ENCODE measurements around the gene CRAMP1. TPM values are rescaled to one million over a fixed set of nuclear protein-coding genes. Genes with fewer than 3 reads are reported as not detected.

CRAMP1 gene
- total and polyA plus RNA-seq, 2 of the 8 experiments (the other 6 are each of a cell fraction or from before 2014, with no cell fraction given) = 19.2 to 23.2 TPM

DNA sequence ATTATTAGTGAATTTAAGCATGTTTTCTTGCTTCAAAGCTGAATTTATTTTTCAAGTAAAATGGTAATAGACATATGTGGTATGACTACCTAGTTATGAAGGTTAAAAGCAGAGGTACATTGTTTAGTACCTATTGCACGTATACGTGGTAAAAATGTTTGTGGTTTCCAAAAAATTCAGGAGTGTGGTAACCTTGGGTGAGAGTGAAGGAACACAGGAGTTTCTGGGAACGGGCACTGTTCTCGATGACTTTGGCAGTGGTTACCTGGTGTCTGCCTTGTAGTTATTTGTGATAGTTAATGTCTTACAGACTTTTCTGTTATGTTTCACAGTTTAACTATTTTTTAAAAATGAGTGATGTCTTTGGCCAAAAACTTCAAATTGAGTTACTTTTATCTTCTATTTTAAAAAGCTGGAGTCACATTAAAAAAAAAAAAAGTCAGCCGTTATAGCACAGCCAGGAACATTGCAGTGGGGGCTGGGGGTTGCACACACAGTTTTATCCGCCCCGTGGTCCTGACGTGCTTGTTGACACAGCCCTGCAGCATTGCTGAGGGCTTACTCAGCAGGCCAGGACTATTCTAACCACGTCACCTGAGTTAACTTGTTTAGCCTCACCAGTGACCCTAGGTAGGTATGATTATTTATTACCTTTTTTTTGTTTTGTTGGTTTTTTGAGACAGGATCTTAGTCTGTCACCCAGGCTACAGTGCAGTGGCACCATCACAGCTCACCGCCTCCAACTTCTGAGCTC is 76.8 kb downstream of the CRAMP1 start:
- POLR2A ChIA-PET (ENCODE audit: partially characterized antibody) = interaction anchor here (1.3 kb wide), 1 partner anchor 11 kb away, joined by 4 read pairs; the partner anchor contains the start of gene JPT2
- no peak overlapping the region for H3K18ac ChIP-seq (ENCODE audit: extremely low read depth, low read length)
- no peak overlapping the region for H3K4me3 ChIP-seq (ENCODE audit: extremely low read depth in 1 of 4, insufficient read depth in 2 of 4, low read depth in 3 of 4, low read length in 4 of 4)
- H3K27ac ChIP-seq (ENCODE audit: low read depth, low read length) = no peak overlapping the region
- no peak overlapping the region for H2BK5ac ChIP-seq (ENCODE audit: low read depth, low read length)
- H3K4me1 ChIP-seq (replicated peaks in 1 of 4; ENCODE audit: control insufficient read depth in 3 of 4, insufficient read depth in 4 of 4, low read length in 3 of 4) = no peaks in the 10 kb centered on the region
- peaks cover 18 to 95% of the 10 kb centered on the region in 2 experiments for H3K79me2 ChIP-seq (ENCODE audit: control insufficient read depth in 1 of 2, insufficient read depth in 2 of 2, low read length in 2 of 2)
- no peak overlapping the region for H2AFZ ChIP-seq (ENCODE audit: low read length)
- H3K79me1 ChIP-seq (ENCODE audit: low read depth, low read length) = peaks cover 11% of the 10 kb centered on the region
- no peak overlapping the region for H2BK120ac ChIP-seq (replicated peaks; ENCODE audit: low read depth, low read length)
- WGBS, 2 experiments (ENCODE audit: extremely low coverage in 1 of 2, insufficient coverage in 1 of 2, insufficient read length in 1 of 2, insufficient replicate concordance in 2 of 2, low coverage in 1 of 2, low lambda C conversion rate in 2 of 2, missing lambda C conversion rate in 1 of 2) = 92% methylated on average over 10 of the region's 10 CpGs; no CpG with 5 or more reads in 1 of the 2 experiments
- H3K4me2 ChIP-seq (ENCODE audit: insufficient read depth in 1 of 2, low read depth in 2 of 2, low read length in 2 of 2) = no peak overlapping the region
- no peak overlapping the region for H4K91ac ChIP-seq (replicated peaks; ENCODE audit: insufficient read length, low read length)
- DNase-seq (ENCODE audit: low read depth in 1 of 2, low spot score in 2 of 2) (no peak), FAIRE-seq (no peak)
- no peak overlapping the region for H2BK20ac ChIP-seq (ENCODE audit: low read length)
- H2BK12ac ChIP-seq (ENCODE audit: low read depth, low read length) = no peak overlapping the region
- no peak overlapping the region for H3K56ac ChIP-seq (replicated peaks; ENCODE audit: insufficient read length, low read depth, low read length)
- no peaks in the 10 kb centered on the region for H3K9me3 ChIP-seq (ENCODE audit: insufficient read depth in 2 of 2, low read depth in 1 of 2, low read length in 1 of 2)
- TF ChIP-seq RXRA (IDR thresholded peaks at IDR 0.05; ENCODE audit: insufficient read depth, low read depth, low read length) (no peak), ASH2L (IDR thresholded peaks at IDR 0.05; ENCODE audit: low read length) (no peak), CBX5 (IDR thresholded peaks at IDR 0.05; ENCODE audit: low read depth, low read length) (no peak), RFX5 (IDR thresholded peaks at IDR 0.05; ENCODE audit: borderline replicate concordance, low read depth, low read length) (no peak), CHD2 (IDR thresholded peaks at IDR 0.05; ENCODE audit: low read length) (no peak), TEAD4 (IDR thresholded peaks at IDR 0.05; ENCODE audit: low read depth, low read length) (no peak), KDM1A (IDR thresholded peaks at IDR 0.05; ENCODE audit: borderline replicate concordance, low read length) (no peak)
- no peak overlapping the region for H3K4ac ChIP-seq (replicated peaks; ENCODE audit: insufficient read length, low read depth, low read length)
- H2BK15ac ChIP-seq (ENCODE audit: low read length) = no peak overlapping the region
- H3K36me3 ChIP-seq (ENCODE audit: control insufficient read depth in 2 of 4, insufficient read depth in 4 of 4, low read length in 3 of 4) = peaks cover 34 to 82% (median 66%) of the 10 kb centered on the region in 4 experiments
- no peak overlapping the region for H4K5ac ChIP-seq (ENCODE audit: insufficient read length, low read depth, low read length)
- H4K8ac ChIP-seq (ENCODE audit: extremely low read depth, insufficient read depth, low read length) = no peak overlapping the region
- no peak overlapping the region for H2AK5ac ChIP-seq (ENCODE audit: low read depth, low read length)
- no peaks in the 10 kb centered on the region for H3K27me3 ChIP-seq (replicated peaks in 1 of 4; ENCODE audit: control insufficient read depth in 3 of 4, extremely low read depth in 1 of 4, insufficient read depth in 3 of 4, low read length in 3 of 4)
- H3K23me2 ChIP-seq (ENCODE audit: low read depth, low read length) = no peaks in the 10 kb centered on the region; the same call in 1 of the 2 replicates
- no peak overlapping the region for H3K14ac ChIP-seq (ENCODE audit: insufficient read length)
- peaks cover 28 to 35% of the 10 kb centered on the region in 2 experiments for H4K20me1 ChIP-seq (replicated peaks in 1 of 2; ENCODE audit: control insufficient read depth in 1 of 2, insufficient read depth in 2 of 2, low read length in 2 of 2)
- CTCF ChIA-PET (ENCODE audit: partially characterized antibody) = interaction anchor here (0.7 to 1.4 kb wide), 3 partner anchors 17 to 999 kb away, joined by 3 to 4 read pairs (median 3); partner anchors contain the start of gene MAPK8IP3
- no peak overlapping the region for H3K23ac ChIP-seq (ENCODE audit: insufficient read length)
- H3K9ac ChIP-seq (replicated peaks in 1 of 4; ENCODE audit: extremely low read depth in 1 of 4, low read depth in 3 of 4, low read length in 3 of 4) = no peak overlapping the region
